Neural cell (in vitro differentiated cells): ENCODE results near the gene ZNF615. TPM values are rescaled to one million over a fixed set of nuclear protein-coding genes. Genes with fewer than 3 reads are reported as not detected.

Experiments
- H2AFZ ChIP-seq: fragments of 200-600, 300-800 bp; sonication (generic), shearing (Covaris generic); 2 replicates; pipeline ENCODE4 v1.6.0; 2014; ENCODE audit warnings: low read depth, mild to moderate bottlenecking, antibody characterized with exemption, low read length, moderate library complexity
- H3F3A ChIP-seq: fragments of 200-600 bp; shearing (Covaris generic); 2 replicates; pipeline ENCODE4 v1.6.1; 2016; ENCODE audit warnings: mild to moderate bottlenecking, moderate library complexity, mixed read lengths, antibody characterized with exemption, low read length; ENCODE audit not compliant: insufficient read depth, poor library complexity, severe bottlenecking
- H3K27ac ChIP-seq: fragments of 200-600, 300-800 bp; sonication (generic), shearing (Covaris generic); 2 replicates; pipeline ENCODE4 v1.5.1; 2014; ENCODE audit warnings: mild to moderate bottlenecking, low read length, moderate library complexity
- H3K27me3 ChIP-seq: fragments of 300-800, 200-600 bp; sonication (generic), shearing (Covaris generic); 2 replicates; pipeline ENCODE4 v1.6.0; 2014; ENCODE audit warnings: mild to moderate bottlenecking, low read depth, low read length, moderate library complexity; ENCODE audit not compliant: insufficient read depth
- H3K36me3 ChIP-seq: fragments of 300-800, 200-600 bp; sonication (generic), shearing (Covaris generic); 2 replicates; pipeline ENCODE4 v1.5.1; 2014; ENCODE audit warnings: mild to moderate bottlenecking, antibody characterized with exemption, low read length, moderate library complexity; ENCODE audit not compliant: insufficient read depth
- H3K4me2 ChIP-seq: fragments of 300-800, 200-600 bp; sonication (generic), shearing (Covaris generic); 2 replicates; pipeline ENCODE4 v1.6.0; 2014; ENCODE audit warnings: mild to moderate bottlenecking, low read length
- H3K4me3 ChIP-seq: fragments of 300-800, 200-600 bp; sonication (generic), shearing (Covaris generic); 2 replicates; pipeline ENCODE4 v1.5.1; 2014; ENCODE audit warnings: mild to moderate bottlenecking, low read length, moderate library complexity
- H3K79me2 ChIP-seq: fragments of 200-600 bp; shearing (Covaris generic); replicated peaks from 2 replicates; pipeline ENCODE4 v1.6.0; 2014; ENCODE audit warnings: mild to moderate bottlenecking, low read length, moderate library complexity; ENCODE audit not compliant: insufficient read depth
- H3K9ac ChIP-seq: fragments of 300-800, 200-600 bp; sonication (generic), shearing (Covaris generic); 2 replicates; pipeline ENCODE4 v1.6.1; 2016; ENCODE audit warnings: mild to moderate bottlenecking, low read length, mixed read lengths
- H3K9me2 ChIP-seq: fragments of 200-600 bp; shearing (Covaris generic); 2 replicates; pipeline ENCODE4 v1.6.1; 2016; ENCODE audit warnings: mild to moderate bottlenecking, low read length, mixed read lengths; ENCODE audit not compliant: insufficient read depth
- H3K9me3 ChIP-seq: fragments of 200-600, 300-800 bp; sonication (generic), shearing (Covaris generic); 2 replicates; pipeline ENCODE4 v1.6.1; 2016; ENCODE audit warnings: mild to moderate bottlenecking, mixed run types, low read length, moderate library complexity, mixed read lengths
- H4K20me1 ChIP-seq: fragments of 200-600 bp; shearing (Covaris generic); 2 replicates; pipeline ENCODE4 v1.6.1; 2016; ENCODE audit warnings: mild to moderate bottlenecking, mixed run types; ENCODE audit not compliant: insufficient read depth
- EP300 ChIP-seq: fragments of 450-650 bp; conservative IDR thresholded peaks from 2 replicates; pipeline ENCODE4 v1.6.1; 2014; ENCODE audit warnings: antibody characterized with exemption, mild to moderate bottlenecking, moderate library complexity; ENCODE audit not compliant: poor library complexity, severe bottlenecking
- EZH2 ChIP-seq: fragments of 200-600, 300-800 bp; shearing (Covaris generic), sonication (generic); IDR thresholded peaks from 2 replicates; pipeline ENCODE4 v1.6.1; 2014; ENCODE audit warnings: antibody characterized with exemption, low read length, borderline replicate concordance, mild to moderate bottlenecking; ENCODE audit not compliant: insufficient read depth, poor library complexity, severe bottlenecking
- MXI1 ChIP-seq: fragments of 450-650 bp; conservative IDR thresholded peaks from 2 replicates; pipeline ENCODE4 v1.6.1; 2014; ENCODE audit warnings: antibody characterized with exemption, mild to moderate bottlenecking; ENCODE audit not compliant: poor library complexity, severe bottlenecking
- POLR2AphosphoS5 ChIP-seq: IDR thresholded peaks from 2 replicates; pipeline ENCODE4 v1.6.1; 2012
- RAD21 ChIP-seq: fragments of 450-650 bp; conservative IDR thresholded peaks from 2 replicates; pipeline ENCODE4 v1.6.1; 2014; ENCODE audit warnings: antibody characterized with exemption, mild to moderate bottlenecking, moderate library complexity
- REST ChIP-seq: IDR thresholded peaks from 2 replicates; pipeline ENCODE4 v1.6.1; 2012; ENCODE audit warnings: borderline replicate concordance
- SMC3 ChIP-seq: fragments of 450-650 bp; conservative IDR thresholded peaks from 2 replicates; pipeline ENCODE4 v1.6.1; 2014; ENCODE audit warnings: antibody characterized with exemption, mild to moderate bottlenecking, moderate library complexity; ENCODE audit not compliant: poor library complexity
- TAF1 ChIP-seq: IDR thresholded peaks from 2 replicates; pipeline ENCODE4 v1.6.1; 2012; ENCODE audit warnings: low read depth
- polyA plus RNA-seq: library from polyadenylated mRNA; depleted of rRNA; stranded (reverse); fragments of >200 nt; gene quantifications from 2 replicates; pipeline ENCODE4 v1.2.3, GENCODE V29; 2014
- TF ChIP-seq, protein P1 (sequence below): fragments of 450-650 bp; IDR thresholded peaks from 2 replicates; pipeline ENCODE4 v1.5.1; 2014; ENCODE audit warnings: antibody characterized with exemption, mild to moderate bottlenecking, moderate library complexity; ENCODE audit not compliant: poor library complexity, severe bottlenecking

ZNF615 gene
- polyA plus RNA-seq, 1 donor from 2014 or later, result 16.3 TPM

- Histone ChIP-seq H3F3A (peaks cover 3% of the 10 kb centered on the region), H3K79me2 (peaks cover 10% of the 10 kb centered on the region), H3K27ac (no peak overlapping the region), H3K36me3 (peaks cover 70% of the 10 kb centered on the region), H3K4me3 (no peak overlapping the region), H4K20me1 (no peaks in the 10 kb centered on the region), H3K9me3 (peaks cover 57% of the 10 kb centered on the region), H3K9ac (no peak overlapping the region), H2AFZ (no peak overlapping the region), H3K9me2 (no peaks in the 10 kb centered on the region), H3K4me2 (no peak overlapping the region), H3K27me3 (no peaks in the 10 kb centered on the region)
- TF ChIP-seq POLR2AphosphoS5 (no peak), REST (no peak), SMC3 (no peak), MXI1 (no peak), TAF1 (no peak), EZH2 (no peak), EP300 (no peak), RAD21 (no peak)
- TF ChIP-seq, protein P1, sequence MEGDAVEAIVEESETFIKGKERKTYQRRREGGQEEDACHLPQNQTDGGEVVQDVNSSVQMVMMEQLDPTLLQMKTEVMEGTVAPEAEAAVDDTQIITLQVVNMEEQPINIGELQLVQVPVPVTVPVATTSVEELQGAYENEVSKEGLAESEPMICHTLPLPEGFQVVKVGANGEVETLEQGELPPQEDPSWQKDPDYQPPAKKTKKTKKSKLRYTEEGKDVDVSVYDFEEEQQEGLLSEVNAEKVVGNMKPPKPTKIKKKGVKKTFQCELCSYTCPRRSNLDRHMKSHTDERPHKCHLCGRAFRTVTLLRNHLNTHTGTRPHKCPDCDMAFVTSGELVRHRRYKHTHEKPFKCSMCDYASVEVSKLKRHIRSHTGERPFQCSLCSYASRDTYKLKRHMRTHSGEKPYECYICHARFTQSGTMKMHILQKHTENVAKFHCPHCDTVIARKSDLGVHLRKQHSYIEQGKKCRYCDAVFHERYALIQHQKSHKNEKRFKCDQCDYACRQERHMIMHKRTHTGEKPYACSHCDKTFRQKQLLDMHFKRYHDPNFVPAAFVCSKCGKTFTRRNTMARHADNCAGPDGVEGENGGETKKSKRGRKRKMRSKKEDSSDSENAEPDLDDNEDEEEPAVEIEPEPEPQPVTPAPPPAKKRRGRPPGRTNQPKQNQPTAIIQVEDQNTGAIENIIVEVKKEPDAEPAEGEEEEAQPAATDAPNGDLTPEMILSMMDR, result no peak
These were observed 26.2 kb upstream of the ZNF615 start for GRCh38 chr19:52034051-52034728.

DNA sequence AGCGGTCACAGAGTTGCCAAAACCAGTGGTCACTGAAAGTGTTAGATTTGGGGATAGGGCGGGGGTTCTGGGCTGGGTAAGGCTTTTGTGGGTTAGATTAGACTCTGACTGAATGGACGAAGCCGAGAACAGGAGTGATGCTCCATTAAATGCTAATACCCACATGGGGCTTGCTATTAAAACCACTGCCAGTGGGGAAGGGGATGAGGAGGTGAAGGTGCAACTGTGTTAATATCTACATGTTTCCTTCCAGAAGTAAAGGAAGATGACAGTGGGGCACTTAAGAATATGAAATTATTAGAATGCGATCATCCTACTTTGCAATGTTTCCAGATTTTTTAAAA is 20.7 kb upstream of the ZNF615 start:
- Histone ChIP-seq H3K27me3 (no peaks in the 10 kb centered on the region), H3K4me3 (peak overlapping the region; percentile 93), H3K9ac (peak overlapping the region; percentile 97), H3K36me3 (peaks cover 29% of the 10 kb centered on the region), H3K4me2 (peak overlapping the region; percentile 78), H3K9me2 (no peaks in the 10 kb centered on the region), H3K27ac (peak overlapping the region; percentile 97), H4K20me1 (no peaks in the 10 kb centered on the region), H3F3A (no peaks in the 10 kb centered on the region), H3K9me3 (peaks cover 15% of the 10 kb centered on the region), H2AFZ (peak overlapping the region; percentile 54), H3K79me2 (peaks cover 28% of the 10 kb centered on the region)
- TF ChIP-seq, protein P1, result no peak
- TF ChIP-seq SMC3 (no peak), RAD21 (no peak), EP300 (no peak), REST (no peak), EZH2 (no peak), POLR2AphosphoS5 (no peak), MXI1 (no peak), TAF1 (no peak)
